HepG2 (cell line): ENCODE measurements around the gene IL33. TPM values are rescaled to one million over a fixed set of nuclear protein-coding genes. Genes with fewer than 3 reads are reported as not detected.

ENCODE experiments used
- ATAC-seq: fragments of 200-7000 bp; cut with Tn5 transposase; 3 replicates; pipeline ENCODE4 v1.9.1; 2020; ENCODE audit warnings: mild to moderate bottlenecking, moderate library complexity
- BruUV-seq: library from RNA; stranded (reverse); fragments of 400-500 nt; replicated peaks from 2 replicates; lab custom pipeline; 2021; lab: Mats Ljungman, UMichigan
- CTCF ChIA-PET: fragments of 300-600 bp; formaldehyde crosslinking; extraction: SDS; loops from one replicate; lab custom pipeline; 2021; ENCODE audit warnings: low total read pairs, inconsistent platforms, low intra/inter-chr PET ratio; lab: Yijun Ruan, JAX
- POLR2A ChIA-PET: fragments of 350-600 bp; sonication (Branson Sonifier 250); formaldehyde crosslinking; loops from one replicate; lab custom pipeline; 2020; ENCODE audit warnings: antibody characterized with exemption, inconsistent platforms; lab: Yijun Ruan, JAX
- DNase-seq: peaks from one replicate; pipeline ENCODE4 v3.0.0-alpha.2; 2015; ENCODE audit warnings: low spot score
- FAIRE-seq: peaks from 3 replicates; lab custom pipeline; 2011; peaks lifted over from hg19 to GRCh38; lab: Jason Lieb, UNC
- H2AFZ ChIP-seq: one replicate; pipeline ENCODE4 v1.6.1; 2011; ENCODE audit warnings: low read length, inconsistent platforms
- H3K27ac ChIP-seq: fragments of 300-600 bp; 3 replicates; pipeline ENCODE4 v1.8.0; 2011; ENCODE audit warnings: mixed run types, mild to moderate bottlenecking, mixed read lengths, low read length, inconsistent platforms; ENCODE audit not compliant: insufficient read depth; ENCODE audit errors: extremely low read length
- H3K27me3 ChIP-seq, 2 experiments: fragments of 200-600 bp in 1 of 2; 2 replicates in 1 of 2; 3 replicates in 1 of 2; pipeline versions ENCODE4 v1.6.0 to v1.8.0; 2011; ENCODE audit warnings: low read length in 2 of 2, mild to moderate bottlenecking in 2 of 2, moderate library complexity in 2 of 2, inconsistent platforms in 1 of 2; ENCODE audit not compliant: insufficient read depth in 2 of 2, control insufficient read depth in 1 of 2
- H3K36me3 ChIP-seq, 2 experiments: fragments of 200-600 bp in 1 of 2; replicated peaks in 1 of 2; 2 replicates in 1 of 2; 3 replicates in 1 of 2; pipeline versions ENCODE4 v1.5.1 to v1.8.0; 2011; ENCODE audit warnings: low read length in 2 of 2, inconsistent platforms in 1 of 2; ENCODE audit not compliant: insufficient read depth in 2 of 2, control insufficient read depth in 1 of 2
- H3K4me1 ChIP-seq: 2 replicates; pipeline ENCODE4 v1.5.1; 2012; ENCODE audit warnings: low read length, inconsistent platforms; ENCODE audit not compliant: insufficient read depth
- H3K4me2 ChIP-seq: 2 replicates; pipeline ENCODE4 v1.6.0; 2011; ENCODE audit warnings: low read depth, low read length, inconsistent platforms
- H3K4me3 ChIP-seq, 3 experiments: fragments of 200-600 bp in 1 of 3; sonication (generic), shearing (Covaris generic) in 1 of 3; replicated peaks in 1 of 3; 2 replicates each; pipeline ENCODE4 v1.5.1; 2011 to 2016; ENCODE audit warnings: low read length in 3 of 3, inconsistent platforms in 2 of 3, low read depth in 2 of 3, mild to moderate bottlenecking in 2 of 3, control low read depth in 1 of 3, mixed read lengths in 1 of 3; ENCODE audit not compliant: insufficient read depth in 1 of 3
- H3K79me2 ChIP-seq: one replicate; pipeline ENCODE4 v1.6.1; 2011; ENCODE audit warnings: low read length, inconsistent platforms; ENCODE audit not compliant: insufficient read depth
- H3K9ac ChIP-seq: 2 replicates; pipeline ENCODE4 v1.6.0; 2011; ENCODE audit warnings: mild to moderate bottlenecking, low read depth, low read length, inconsistent platforms; ENCODE audit not compliant: insufficient read depth
- H3K9me3 ChIP-seq: 2 replicates; pipeline ENCODE4 v1.5.1; 2012; ENCODE audit warnings: mild to moderate bottlenecking, low read length
- H4K20me1 ChIP-seq: 2 replicates; pipeline ENCODE4 v1.6.0; 2011; ENCODE audit warnings: inconsistent platforms, mild to moderate bottlenecking, low read length, moderate library complexity; ENCODE audit not compliant: insufficient read depth
- BHLHE40 ChIP-seq: IDR thresholded peaks from 2 replicates; pipeline ENCODE4 v1.6.1; 2011; ENCODE audit warnings: low read length, improper control_type of control experiment
- FOXK1 ChIP-seq: sonication (generic); formaldehyde crosslinking; IDR thresholded peaks from 2 replicates; pipeline ENCODE4 v1.4.0; 2020; ENCODE audit warnings: low read depth, missing genetic modification reagents, borderline replicate concordance
- JARID2 ChIP-seq: sonication (generic); formaldehyde crosslinking; IDR thresholded peaks from 2 replicates; pipeline ENCODE4 v1.8.1; 2023; ENCODE audit warnings: missing genetic modification reagents, inconsistent platforms; ENCODE audit not compliant: insufficient replicate concordance
- RXRA ChIP-seq: sonication (generic); formaldehyde crosslinking; IDR thresholded peaks from 2 replicates; pipeline ENCODE4 v1.5.1; 2020; ENCODE audit warnings: missing genetic modification reagents
- SRSF1 ChIP-seq: fragments of 200-400 bp; formaldehyde crosslinking; optimal IDR thresholded peaks from 2 replicates; pipeline ENCODE3; 2017; ENCODE audit warnings: mild to moderate bottlenecking, low read depth, low read length, moderate library complexity
- ZBTB21 ChIP-seq: sonication (generic); formaldehyde crosslinking; IDR thresholded peaks from 2 replicates; pipeline ENCODE4 v1.4.0; 2020; ENCODE audit warnings: missing genetic modification reagents
- ZFP36 ChIP-seq: fragments of 150-350 bp; IDR thresholded peaks from 2 replicates; pipeline ENCODE4 v1.6.1; 2018; ENCODE audit warnings: borderline replicate concordance, low read length, low read depth; ENCODE audit not compliant: partially characterized antibody
- ZNF180 ChIP-seq: sonication (generic); formaldehyde crosslinking; IDR thresholded peaks from 2 replicates; pipeline ENCODE4 v1.4.0; 2020; ENCODE audit warnings: low read depth, missing genetic modification reagents, borderline replicate concordance
- ZNF33B ChIP-seq: sonication (generic); formaldehyde crosslinking; IDR thresholded peaks from 2 replicates; pipeline ENCODE4 v1.5.1; 2020; ENCODE audit warnings: mild to moderate bottlenecking, missing genetic modification reagents
- ZNF549 ChIP-seq: sonication (generic); formaldehyde crosslinking; IDR thresholded peaks from 2 replicates; pipeline ENCODE4 v1.5.0; 2020; ENCODE audit warnings: missing genetic modification reagents
- ZNF614 ChIP-seq: IDR thresholded peaks from 2 replicates; pipeline ENCODE4 v1.6.1; 2018; ENCODE audit warnings: missing biosample characterization, missing genetic modification reagents, inconsistent platforms, borderline replicate concordance
- ZNF883 ChIP-seq: sonication (generic); formaldehyde crosslinking; IDR thresholded peaks from 2 replicates; pipeline ENCODE4 v1.5.1; 2020; ENCODE audit warnings: mild to moderate bottlenecking, missing genetic modification reagents; ENCODE audit errors: not compliant biosample characterization
- WGBS: methylation state at CpG from one replicate; pipeline ENCODE4 v1.1.6; 2017; ENCODE audit warnings: low lambda C conversion rate; 5-methylcytosine and 5-hydroxymethylcytosine counted together
- in situ Hi-C: cut with HindIII; loops from 2 replicates; pipeline ENCODE4 v1.10.0; 2017; ENCODE audit warnings: low pct_unique_long_range_greater_than_20kb; ENCODE audit not compliant: extremely low pct_ligation_motif_present
- intact Hi-C: fragments of 100-400 bp; cut with micrococcal nuclease; formaldehyde crosslinking; loops from one replicate; pipeline ENCODE4 v1.10.0; 2022; ENCODE audit not compliant: unreplicated experiment
- polyA plus RNA-seq, 8 experiments: library from polyadenylated mRNA; depleted of rRNA in 3 of 8; stranded (reverse) in 7 of 8; unstranded in 1 of 8; fragments of >200 nt; fragmentation: Illumina TruSeq in 4 of 8; extraction: Trizol in 4 of 8; gene quantifications; 2 replicates each; pipeline versions ENCODE4 v1.2.1 to v1.2.3, GENCODE V29; 2011 to 2016; ENCODE audit warnings: low read depth in 4 of 8, missing spikeins in 1 of 8, mixed read lengths in 1 of 8; ENCODE audit not compliant: insufficient read depth in 1 of 8
- total RNA-seq, 5 experiments: library from RNA; depleted of rRNA; stranded (reverse); fragments of >200 nt; fragmentation: Illumina TruSeq; extraction: Trizol; gene quantifications; 2 replicates each; pipeline ENCODE4 v1.2.3, GENCODE V29; 2016; ENCODE audit warnings: low read depth in 1 of 5
- TF ChIP-seq, protein P1 (sequence below): sonication (generic); formaldehyde crosslinking; IDR thresholded peaks from 2 replicates; pipeline ENCODE4 v1.8.1; 2023; ENCODE audit warnings: mild to moderate bottlenecking, missing genetic modification reagents
- TF ChIP-seq, protein P2 (sequence below): sonication (generic); formaldehyde crosslinking; IDR thresholded peaks from 2 replicates; pipeline ENCODE4 v1.4.0; 2020; ENCODE audit warnings: mild to moderate bottlenecking, low read depth, missing genetic modification reagents
- TF ChIP-seq, protein P3 (sequence below): sonication (generic); formaldehyde crosslinking; IDR thresholded peaks from 2 replicates; pipeline ENCODE4 v1.4.0; 2020; ENCODE audit warnings: missing genetic modification reagents

The IL33 gene
- total and polyA plus RNA-seq, 2 of the 13 experiments (the other 11 are each of a cell fraction or from before 2014, with no cell fraction given): 0.05 TPM; not detected in 1

DNA sequence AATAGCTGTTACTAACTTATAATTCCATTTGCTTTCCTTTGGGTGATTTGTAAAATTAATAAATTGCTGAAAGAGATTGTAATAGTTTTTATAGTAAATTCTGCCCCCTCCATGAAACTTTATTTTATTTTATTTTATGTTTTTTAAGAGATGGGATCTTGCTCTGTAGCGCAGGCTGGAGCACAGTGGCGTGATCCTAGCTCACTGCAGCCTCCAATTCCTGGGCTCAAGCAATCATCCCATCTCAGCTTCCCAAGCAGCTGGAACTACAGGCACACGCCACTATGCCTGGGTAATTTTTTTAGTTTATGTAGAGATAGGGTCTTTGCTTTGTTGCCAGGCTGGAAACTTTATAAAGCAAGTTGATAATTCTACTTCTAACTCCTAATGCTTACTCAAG lies 395 bp downstream of the IL33 start:
- ATAC-seq: no peak
- no TSS peak for BruUV-seq
- H3K4me1 ChIP-seq: no peaks in the 10 kb centered on the region
- no peaks in the 10 kb centered on the region for H3K27me3 ChIP-seq
- no peaks in the 10 kb centered on the region for H3K36me3 ChIP-seq
- no peak for DNase-seq
- no peaks in the 10 kb centered on the region for H4K20me1 ChIP-seq
- POLR2A ChIA-PET: no interaction called here
- TF ChIP-seq ZNF180 (CRISPR knock-in tag): no peak
- no peak for TF ChIP-seq JARID2 (CRISPR knock-in tag)
- no peak for TF ChIP-seq BHLHE40
- TF ChIP-seq, protein P1, sequence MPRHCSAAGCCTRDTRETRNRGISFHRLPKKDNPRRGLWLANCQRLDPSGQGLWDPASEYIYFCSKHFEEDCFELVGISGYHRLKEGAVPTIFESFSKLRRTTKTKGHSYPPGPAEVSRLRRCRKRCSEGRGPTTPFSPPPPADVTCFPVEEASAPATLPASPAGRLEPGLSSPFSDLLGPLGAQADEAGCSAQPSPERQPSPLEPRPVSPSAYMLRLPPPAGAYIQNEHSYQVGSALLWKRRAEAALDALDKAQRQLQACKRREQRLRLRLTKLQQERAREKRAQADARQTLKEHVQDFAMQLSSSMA (CRISPR knock-in tag): no peak
- TF ChIP-seq, protein P2, sequence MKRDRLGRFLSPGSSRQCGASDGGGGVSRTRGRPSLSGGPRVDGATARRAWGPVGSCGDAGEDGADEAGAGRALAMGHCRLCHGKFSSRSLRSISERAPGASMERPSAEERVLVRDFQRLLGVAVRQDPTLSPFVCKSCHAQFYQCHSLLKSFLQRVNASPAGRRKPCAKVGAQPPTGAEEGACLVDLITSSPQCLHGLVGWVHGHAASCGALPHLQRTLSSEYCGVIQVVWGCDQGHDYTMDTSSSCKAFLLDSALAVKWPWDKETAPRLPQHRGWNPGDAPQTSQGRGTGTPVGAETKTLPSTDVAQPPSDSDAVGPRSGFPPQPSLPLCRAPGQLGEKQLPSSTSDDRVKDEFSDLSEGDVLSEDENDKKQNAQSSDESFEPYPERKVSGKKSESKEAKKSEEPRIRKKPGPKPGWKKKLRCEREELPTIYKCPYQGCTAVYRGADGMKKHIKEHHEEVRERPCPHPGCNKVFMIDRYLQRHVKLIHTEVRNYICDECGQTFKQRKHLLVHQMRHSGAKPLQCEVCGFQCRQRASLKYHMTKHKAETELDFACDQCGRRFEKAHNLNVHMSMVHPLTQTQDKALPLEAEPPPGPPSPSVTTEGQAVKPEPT (CRISPR knock-in tag): no peak
- TF ChIP-seq FOXK1 (CRISPR knock-in tag): no peak
- TF ChIP-seq ZNF614: no peak
- TF ChIP-seq SRSF1: no peak
- TF ChIP-seq, protein P3, sequence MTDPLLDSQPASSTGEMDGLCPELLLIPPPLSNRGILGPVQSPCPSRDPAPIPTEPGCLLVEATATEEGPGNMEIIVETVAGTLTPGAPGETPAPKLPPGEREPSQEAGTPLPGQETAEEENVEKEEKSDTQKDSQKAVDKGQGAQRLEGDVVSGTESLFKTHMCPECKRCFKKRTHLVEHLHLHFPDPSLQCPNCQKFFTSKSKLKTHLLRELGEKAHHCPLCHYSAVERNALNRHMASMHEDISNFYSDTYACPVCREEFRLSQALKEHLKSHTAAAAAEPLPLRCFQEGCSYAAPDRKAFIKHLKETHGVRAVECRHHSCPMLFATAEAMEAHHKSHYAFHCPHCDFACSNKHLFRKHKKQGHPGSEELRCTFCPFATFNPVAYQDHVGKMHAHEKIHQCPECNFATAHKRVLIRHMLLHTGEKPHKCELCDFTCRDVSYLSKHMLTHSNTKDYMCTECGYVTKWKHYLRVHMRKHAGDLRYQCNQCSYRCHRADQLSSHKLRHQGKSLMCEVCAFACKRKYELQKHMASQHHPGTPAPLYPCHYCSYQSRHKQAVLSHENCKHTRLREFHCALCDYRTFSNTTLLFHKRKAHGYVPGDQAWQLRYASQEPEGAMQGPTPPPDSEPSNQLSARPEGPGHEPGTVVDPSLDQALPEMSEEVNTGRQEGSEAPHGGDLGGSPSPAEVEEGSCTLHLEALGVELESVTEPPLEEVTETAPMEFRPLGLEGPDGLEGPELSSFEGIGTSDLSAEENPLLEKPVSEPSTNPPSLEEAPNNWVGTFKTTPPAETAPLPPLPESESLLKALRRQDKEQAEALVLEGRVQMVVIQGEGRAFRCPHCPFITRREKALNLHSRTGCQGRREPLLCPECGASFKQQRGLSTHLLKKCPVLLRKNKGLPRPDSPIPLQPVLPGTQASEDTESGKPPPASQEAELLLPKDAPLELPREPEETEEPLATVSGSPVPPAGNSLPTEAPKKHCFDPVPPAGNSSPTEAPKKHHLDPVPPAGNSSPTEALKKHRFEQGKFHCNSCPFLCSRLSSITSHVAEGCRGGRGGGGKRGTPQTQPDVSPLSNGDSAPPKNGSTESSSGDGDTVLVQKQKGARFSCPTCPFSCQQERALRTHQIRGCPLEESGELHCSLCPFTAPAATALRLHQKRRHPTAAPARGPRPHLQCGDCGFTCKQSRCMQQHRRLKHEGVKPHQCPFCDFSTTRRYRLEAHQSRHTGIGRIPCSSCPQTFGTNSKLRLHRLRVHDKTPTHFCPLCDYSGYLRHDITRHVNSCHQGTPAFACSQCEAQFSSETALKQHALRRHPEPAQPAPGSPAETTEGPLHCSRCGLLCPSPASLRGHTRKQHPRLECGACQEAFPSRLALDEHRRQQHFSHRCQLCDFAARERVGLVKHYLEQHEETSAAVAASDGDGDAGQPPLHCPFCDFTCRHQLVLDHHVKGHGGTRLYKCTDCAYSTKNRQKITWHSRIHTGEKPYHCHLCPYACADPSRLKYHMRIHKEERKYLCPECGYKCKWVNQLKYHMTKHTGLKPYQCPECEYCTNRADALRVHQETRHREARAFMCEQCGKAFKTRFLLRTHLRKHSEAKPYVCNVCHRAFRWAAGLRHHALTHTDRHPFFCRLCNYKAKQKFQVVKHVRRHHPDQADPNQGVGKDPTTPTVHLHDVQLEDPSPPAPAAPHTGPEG (CRISPR knock-in tag): no peak
- TF ChIP-seq ZBTB21 (CRISPR knock-in tag): no peak
- no peak for TF ChIP-seq ZNF549 (CRISPR knock-in tag)
- TF ChIP-seq RXRA (CRISPR knock-in tag): no peak
- no peak for TF ChIP-seq ZFP36
- TF ChIP-seq ZNF883 (CRISPR knock-in tag): no peak
- TF ChIP-seq ZNF33B (CRISPR knock-in tag): no peak
- H3K4me2 ChIP-seq: no peak overlapping the region
- CTCF ChIA-PET: no interaction called here
- no peak overlapping the region for H3K9ac ChIP-seq
- in situ Hi-C loops: no loop called here
- intact Hi-C loops: no loop called here
- H3K9me3 ChIP-seq: no peaks in the 10 kb centered on the region
- no peaks in the 10 kb centered on the region for H3K79me2 ChIP-seq
- no peak overlapping the region for H3K27ac ChIP-seq
- WGBS: 37% methylated on average over 3 of the region's 3 CpGs
- no peak for FAIRE-seq
- H2AFZ ChIP-seq: no peak overlapping the region
- H3K4me3 ChIP-seq: no peak overlapping the region
